HepG2 (cell line): Measurements from ENCODE around the gene IZUMO4. TPM values are rescaled to one million over a fixed set of nuclear protein-coding genes. Genes with fewer than 3 reads are reported as not detected.

Experiments used
- ADNP ChIP-seq: sonication (generic); formaldehyde crosslinking; IDR thresholded peaks from 2 replicates; pipeline ENCODE4 v1.4.0; 2020; ENCODE audit warnings: missing genetic modification reagents
- ASH2L ChIP-seq: fragments of 300-600, 200-600 bp; sonication (generic); IDR thresholded peaks from 2 replicates; pipeline ENCODE4 v1.7.0; 2017; ENCODE audit warnings: low read depth, mild to moderate bottlenecking, moderate library complexity, mixed read lengths, low read length; ENCODE audit not compliant: insufficient read length
- EHMT2 ChIP-seq: fragments of 200-600 bp; sonication (generic); IDR thresholded peaks from 2 replicates; pipeline ENCODE4 v1.7.0; 2017; ENCODE audit warnings: antibody characterized with exemption, low read depth, low read length, borderline replicate concordance
- FOXK2 ChIP-seq: fragments of 450-650 bp; IDR thresholded peaks from 2 replicates; pipeline ENCODE4 v1.6.1; 2016
- FOXM1 ChIP-seq: sonication (generic); formaldehyde crosslinking; IDR thresholded peaks from 2 replicates; pipeline ENCODE4 v1.5.0; 2020; ENCODE audit warnings: missing genetic modification reagents
- HDAC6 ChIP-seq: fragments of 200-600 bp; sonication (generic); IDR thresholded peaks from 2 replicates; pipeline ENCODE4 v1.7.0; 2017; ENCODE audit warnings: mild to moderate bottlenecking, antibody characterized with exemption, low read length, low read depth
- HNRNPUL1 ChIP-seq: fragments of 200-400 bp; formaldehyde crosslinking; IDR thresholded peaks from 2 replicates; pipeline ENCODE4 v1.6.1; 2017; ENCODE audit warnings: low read depth, mild to moderate bottlenecking, low read length, moderate library complexity
- NR1H2 ChIP-seq: sonication (generic); formaldehyde crosslinking; IDR thresholded peaks from 2 replicates; pipeline ENCODE4 v1.8.1; 2022; ENCODE audit warnings: low read depth, missing genetic modification reagents, borderline replicate concordance
- RBM39 ChIP-seq: fragments of 200-400 bp; formaldehyde crosslinking; IDR thresholded peaks from one replicate; pipeline ENCODE4 v1.6.1; 2018; ENCODE audit warnings: antibody characterized with exemption, mild to moderate bottlenecking, low read depth, low read length; ENCODE audit not compliant: poor library complexity, severe bottlenecking
- SIN3A ChIP-seq: IDR thresholded peaks from 2 replicates; pipeline ENCODE4 v1.6.1; 2011; ENCODE audit warnings: low read depth, mild to moderate bottlenecking, control low read depth, low read length, borderline replicate concordance
- SMARCC2 ChIP-seq: fragments of 450-650 bp; IDR thresholded peaks from 2 replicates; pipeline ENCODE4 v1.6.1; 2017; ENCODE audit warnings: antibody characterized with exemption, mild to moderate bottlenecking
- ZSCAN31 ChIP-seq: sonication (generic); formaldehyde crosslinking; IDR thresholded peaks from 2 replicates; pipeline ENCODE4 v1.5.0; 2020; ENCODE audit warnings: low read depth, mild to moderate bottlenecking, missing genetic modification reagents
- polyA plus RNA-seq, 8 experiments: library from polyadenylated mRNA; depleted of rRNA in 3 of 8; stranded (reverse) in 7 of 8; unstranded in 1 of 8; fragments of >200 nt; fragmentation: Illumina TruSeq in 4 of 8; extraction: Trizol in 4 of 8; gene quantifications; 2 replicates each; pipeline versions ENCODE4 v1.2.1 to v1.2.3, GENCODE V29; 2011 to 2016; ENCODE audit warnings: low read depth in 4 of 8, missing spikeins in 1 of 8, mixed read lengths in 1 of 8; ENCODE audit not compliant: insufficient read depth in 1 of 8
- total RNA-seq, 5 experiments: library from RNA; depleted of rRNA; stranded (reverse); fragments of >200 nt; fragmentation: Illumina TruSeq; extraction: Trizol; gene quantifications; 2 replicates each; pipeline ENCODE4 v1.2.3, GENCODE V29; 2016; ENCODE audit warnings: low read depth in 1 of 5
- TF ChIP-seq, protein P1 (sequence below): sonication (generic); formaldehyde crosslinking; IDR thresholded peaks from 2 replicates; pipeline ENCODE4 v1.5.1; 2020; ENCODE audit warnings: missing genetic modification reagents, mild to moderate bottlenecking, borderline replicate concordance
- TF ChIP-seq, protein P2 (sequence below): sonication (generic); formaldehyde crosslinking; IDR thresholded peaks from 2 replicates; pipeline ENCODE4 v1.8.0; 2023; ENCODE audit warnings: mild to moderate bottlenecking, missing genetic modification reagents
- TF ChIP-seq, protein P3 (sequence below): sonication (generic); formaldehyde crosslinking; IDR thresholded peaks from 2 replicates; pipeline ENCODE4 v1.4.0; 2020; ENCODE audit warnings: mild to moderate bottlenecking, missing genetic modification reagents
- TF ChIP-seq, protein P4 (sequence below): sonication (generic); formaldehyde crosslinking; IDR thresholded peaks from 2 replicates; pipeline ENCODE4 v1.4.0; 2020; ENCODE audit warnings: mild to moderate bottlenecking, missing genetic modification reagents, borderline replicate concordance
- TF ChIP-seq, protein P5 (sequence below): IDR thresholded peaks from 2 replicates; pipeline ENCODE4 v1.4.0; 2020; ENCODE audit warnings: mild to moderate bottlenecking, missing genetic modification reagents

IZUMO4 gene
- total and polyA plus RNA-seq, 2 of the 13 experiments (the other 11 are each of a cell fraction or from before 2014, with no cell fraction given): 0.77 to 3.9 TPM

DNA sequence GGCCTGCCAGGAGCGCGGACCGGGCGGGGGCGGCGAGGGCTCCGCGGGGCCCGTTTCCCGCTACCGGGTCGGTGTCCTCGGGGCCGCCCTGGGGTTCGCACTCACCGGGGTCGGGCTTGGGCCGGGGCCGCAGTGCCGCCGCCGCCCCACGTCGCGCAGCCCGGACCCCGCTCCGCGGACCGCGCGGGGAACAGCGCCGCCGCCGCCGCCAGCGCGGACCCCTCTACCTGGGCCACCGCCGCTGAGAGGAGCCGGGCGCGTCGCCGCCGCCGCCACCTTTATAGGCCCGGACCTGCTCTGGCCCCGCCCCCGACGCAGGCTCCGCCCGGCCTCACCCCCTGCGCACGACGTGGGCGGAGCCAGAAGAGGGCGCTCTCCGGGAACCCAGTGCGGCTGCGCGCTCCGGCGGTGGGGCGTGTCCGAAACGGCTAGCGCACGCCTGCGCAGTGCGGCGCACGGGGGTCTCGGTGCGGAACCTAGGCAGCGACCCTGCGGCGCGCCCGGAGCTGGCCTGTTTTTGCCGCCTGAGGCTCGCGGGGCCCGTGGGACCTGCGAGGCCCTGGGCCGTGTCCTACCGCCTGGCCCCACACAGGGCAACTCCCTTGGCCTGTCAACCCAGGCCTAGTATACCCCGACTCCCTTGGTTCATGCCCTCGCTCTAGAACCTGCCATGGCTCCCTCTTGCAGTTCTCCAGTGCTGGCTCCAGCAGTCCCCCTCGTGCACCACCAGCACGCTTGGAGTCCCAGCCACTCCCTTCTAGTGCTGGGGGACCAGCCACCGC is 45.5 kb upstream of the IZUMO4 start, which contains the start of gene MKNK2 (continued):
- TF ChIP-seq SIN3A: 0 out of 2 replicates have a peak, but pooled peaks have one; percentile 42
- TF ChIP-seq NR1H2 (CRISPR knock-in tag): peak; percentile 48; the same call in 1 of the 2 replicates
- TF ChIP-seq SMARCC2: no peak
- TF ChIP-seq ADNP (CRISPR knock-in tag): peak; percentile 99
- TF ChIP-seq FOXK2: no peak
- TF ChIP-seq, protein P1, sequence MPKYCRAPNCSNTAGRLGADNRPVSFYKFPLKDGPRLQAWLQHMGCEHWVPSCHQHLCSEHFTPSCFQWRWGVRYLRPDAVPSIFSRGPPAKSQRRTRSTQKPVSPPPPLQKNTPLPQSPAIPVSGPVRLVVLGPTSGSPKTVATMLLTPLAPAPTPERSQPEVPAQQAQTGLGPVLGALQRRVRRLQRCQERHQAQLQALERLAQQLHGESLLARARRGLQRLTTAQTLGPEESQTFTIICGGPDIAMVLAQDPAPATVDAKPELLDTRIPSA (CRISPR knock-in tag): peak; percentile 77; the same call in 1 of the 2 replicates
- no peak for TF ChIP-seq RBM39
- peak; percentile 56; the same call in 1 of the 2 replicates for TF ChIP-seq HNRNPUL1
- TF ChIP-seq EHMT2: no peak
- TF ChIP-seq, protein P2, sequence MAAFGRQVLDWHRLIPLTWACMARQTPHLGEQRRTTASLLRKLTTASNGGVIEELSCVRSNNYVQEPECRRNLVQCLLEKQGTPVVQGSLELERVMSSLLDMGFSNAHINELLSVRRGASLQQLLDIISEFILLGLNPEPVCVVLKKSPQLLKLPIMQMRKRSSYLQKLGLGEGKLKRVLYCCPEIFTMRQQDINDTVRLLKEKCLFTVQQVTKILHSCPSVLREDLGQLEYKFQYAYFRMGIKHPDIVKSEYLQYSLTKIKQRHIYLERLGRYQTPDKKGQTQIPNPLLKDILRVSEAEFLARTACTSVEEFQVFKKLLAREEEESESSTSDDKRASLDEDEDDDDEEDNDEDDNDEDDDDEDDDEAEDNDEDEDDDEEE (CRISPR knock-in tag): 0 out of 2 replicates have a peak, but pooled peaks have one; percentile 11
- no peak for TF ChIP-seq HDAC6
- TF ChIP-seq ASH2L: peak; percentile 36
- TF ChIP-seq, protein P3, sequence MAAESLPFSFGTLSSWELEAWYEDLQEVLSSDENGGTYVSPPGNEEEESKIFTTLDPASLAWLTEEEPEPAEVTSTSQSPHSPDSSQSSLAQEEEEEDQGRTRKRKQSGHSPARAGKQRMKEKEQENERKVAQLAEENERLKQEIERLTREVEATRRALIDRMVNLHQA (CRISPR knock-in tag): no peak; the same call in 1 of the 2 replicates
- TF ChIP-seq ZSCAN31 (CRISPR knock-in tag): peak; percentile 88; the same call in 1 of the 2 replicates
- TF ChIP-seq, protein P4, sequence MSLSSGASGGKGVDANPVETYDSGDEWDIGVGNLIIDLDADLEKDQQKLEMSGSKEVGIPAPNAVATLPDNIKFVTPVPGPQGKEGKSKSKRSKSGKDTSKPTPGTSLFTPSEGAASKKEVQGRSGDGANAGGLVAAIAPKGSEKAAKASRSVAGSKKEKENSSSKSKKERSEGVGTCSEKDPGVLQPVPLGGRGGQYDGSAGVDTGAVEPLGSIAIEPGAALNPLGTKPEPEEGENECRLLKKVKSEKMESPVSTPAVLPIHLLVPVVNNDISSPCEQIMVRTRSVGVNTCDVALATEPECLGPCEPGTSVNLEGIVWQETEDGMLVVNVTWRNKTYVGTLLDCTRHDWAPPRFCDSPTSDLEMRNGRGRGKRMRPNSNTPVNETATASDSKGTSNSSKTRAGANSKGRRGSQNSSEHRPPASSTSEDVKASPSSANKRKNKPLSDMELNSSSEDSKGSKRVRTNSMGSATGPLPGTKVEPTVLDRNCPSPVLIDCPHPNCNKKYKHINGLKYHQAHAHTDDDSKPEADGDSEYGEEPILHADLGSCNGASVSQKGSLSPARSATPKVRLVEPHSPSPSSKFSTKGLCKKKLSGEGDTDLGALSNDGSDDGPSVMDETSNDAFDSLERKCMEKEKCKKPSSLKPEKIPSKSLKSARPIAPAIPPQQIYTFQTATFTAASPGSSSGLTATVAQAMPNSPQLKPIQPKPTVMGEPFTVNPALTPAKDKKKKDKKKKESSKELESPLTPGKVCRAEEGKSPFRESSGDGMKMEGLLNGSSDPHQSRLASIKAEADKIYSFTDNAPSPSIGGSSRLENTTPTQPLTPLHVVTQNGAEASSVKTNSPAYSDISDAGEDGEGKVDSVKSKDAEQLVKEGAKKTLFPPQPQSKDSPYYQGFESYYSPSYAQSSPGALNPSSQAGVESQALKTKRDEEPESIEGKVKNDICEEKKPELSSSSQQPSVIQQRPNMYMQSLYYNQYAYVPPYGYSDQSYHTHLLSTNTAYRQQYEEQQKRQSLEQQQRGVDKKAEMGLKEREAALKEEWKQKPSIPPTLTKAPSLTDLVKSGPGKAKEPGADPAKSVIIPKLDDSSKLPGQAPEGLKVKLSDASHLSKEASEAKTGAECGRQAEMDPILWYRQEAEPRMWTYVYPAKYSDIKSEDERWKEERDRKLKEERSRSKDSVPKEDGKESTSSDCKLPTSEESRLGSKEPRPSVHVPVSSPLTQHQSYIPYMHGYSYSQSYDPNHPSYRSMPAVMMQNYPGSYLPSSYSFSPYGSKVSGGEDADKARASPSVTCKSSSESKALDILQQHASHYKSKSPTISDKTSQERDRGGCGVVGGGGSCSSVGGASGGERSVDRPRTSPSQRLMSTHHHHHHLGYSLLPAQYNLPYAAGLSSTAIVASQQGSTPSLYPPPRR (CRISPR knock-in tag): no peak
- TF ChIP-seq FOXM1 (CRISPR knock-in tag): no peak
- TF ChIP-seq, protein P5, sequence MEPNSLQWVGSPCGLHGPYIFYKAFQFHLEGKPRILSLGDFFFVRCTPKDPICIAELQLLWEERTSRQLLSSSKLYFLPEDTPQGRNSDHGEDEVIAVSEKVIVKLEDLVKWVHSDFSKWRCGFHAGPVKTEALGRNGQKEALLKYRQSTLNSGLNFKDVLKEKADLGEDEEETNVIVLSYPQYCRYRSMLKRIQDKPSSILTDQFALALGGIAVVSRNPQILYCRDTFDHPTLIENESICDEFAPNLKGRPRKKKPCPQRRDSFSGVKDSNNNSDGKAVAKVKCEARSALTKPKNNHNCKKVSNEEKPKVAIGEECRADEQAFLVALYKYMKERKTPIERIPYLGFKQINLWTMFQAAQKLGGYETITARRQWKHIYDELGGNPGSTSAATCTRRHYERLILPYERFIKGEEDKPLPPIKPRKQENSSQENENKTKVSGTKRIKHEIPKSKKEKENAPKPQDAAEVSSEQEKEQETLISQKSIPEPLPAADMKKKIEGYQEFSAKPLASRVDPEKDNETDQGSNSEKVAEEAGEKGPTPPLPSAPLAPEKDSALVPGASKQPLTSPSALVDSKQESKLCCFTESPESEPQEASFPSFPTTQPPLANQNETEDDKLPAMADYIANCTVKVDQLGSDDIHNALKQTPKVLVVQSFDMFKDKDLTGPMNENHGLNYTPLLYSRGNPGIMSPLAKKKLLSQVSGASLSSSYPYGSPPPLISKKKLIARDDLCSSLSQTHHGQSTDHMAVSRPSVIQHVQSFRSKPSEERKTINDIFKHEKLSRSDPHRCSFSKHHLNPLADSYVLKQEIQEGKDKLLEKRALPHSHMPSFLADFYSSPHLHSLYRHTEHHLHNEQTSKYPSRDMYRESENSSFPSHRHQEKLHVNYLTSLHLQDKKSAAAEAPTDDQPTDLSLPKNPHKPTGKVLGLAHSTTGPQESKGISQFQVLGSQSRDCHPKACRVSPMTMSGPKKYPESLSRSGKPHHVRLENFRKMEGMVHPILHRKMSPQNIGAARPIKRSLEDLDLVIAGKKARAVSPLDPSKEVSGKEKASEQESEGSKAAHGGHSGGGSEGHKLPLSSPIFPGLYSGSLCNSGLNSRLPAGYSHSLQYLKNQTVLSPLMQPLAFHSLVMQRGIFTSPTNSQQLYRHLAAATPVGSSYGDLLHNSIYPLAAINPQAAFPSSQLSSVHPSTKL (CRISPR knock-in tag): no peak; the same call in 1 of the 2 replicates
